OCI-LY3 (cell line): Measurements from ENCODE around the gene ACYP1.

ENCODE experiments used
- H2AFZ ChIP-seq: fragments of 200-600, 300-600 bp; shearing (Covaris generic); 2 replicates; pipeline ENCODE4 v1.6.0; 2014; ENCODE audit warnings: antibody characterized with exemption, low read depth, low read length
- H3K27ac ChIP-seq: fragments of 200-600, 300-600 bp; sonication (generic); 2 replicates; pipeline ENCODE4 v1.5.1; 2014; ENCODE audit warnings: mild to moderate bottlenecking, low read length, moderate library complexity, mixed read lengths
- H3K27me3 ChIP-seq: fragments of 200-600, 300-600 bp; sonication (generic); 2 replicates; pipeline ENCODE4 v1.6.1; 2014; ENCODE audit warnings: low read depth, low read length, mixed read lengths
- H3K36me3 ChIP-seq: fragments of 200-600, 300-600 bp; sonication (generic); replicated peaks from 2 replicates; pipeline ENCODE3; 2014; ENCODE audit warnings: low read depth, low read length, mixed read lengths
- H3K4me1 ChIP-seq: fragments of 300-600, 200-600 bp; sonication (generic); 2 replicates; pipeline ENCODE4 v1.6.1; 2014; ENCODE audit warnings: low read length, mixed read lengths
- H3K4me2 ChIP-seq: fragments of 200-600, 300-600 bp; sonication (generic); 2 replicates; pipeline ENCODE4 v1.6.1; 2014; ENCODE audit warnings: low read length, mixed read lengths
- H3K4me3 ChIP-seq: fragments of 300-600, 200-600 bp; sonication (generic); 2 replicates; pipeline ENCODE4 v1.5.1; 2014; ENCODE audit warnings: antibody characterized with exemption, mild to moderate bottlenecking, low read length, moderate library complexity
- H3K79me2 ChIP-seq: fragments of 300-600, 200-600 bp; shearing (Covaris generic); 2 replicates; pipeline ENCODE4 v1.6.1; 2014; ENCODE audit warnings: mild to moderate bottlenecking, low read length, mixed read lengths
- H3K9ac ChIP-seq: fragments of 300-600, 200-600 bp; shearing (Covaris generic); 2 replicates; pipeline ENCODE4 v1.6.0; 2014; ENCODE audit warnings: mild to moderate bottlenecking, low read length, moderate library complexity
- H3K9me3 ChIP-seq: fragments of 200-600, 300-600 bp; shearing (Covaris generic); 2 replicates; pipeline ENCODE4 v1.6.1; 2014; ENCODE audit warnings: low read length, mixed read lengths; ENCODE audit not compliant: insufficient read depth
- H4K20me1 ChIP-seq: fragments of 200-600, 300-600 bp; sonication (generic); 2 replicates; pipeline ENCODE4 v1.6.1; 2016; ENCODE audit warnings: low read length, mixed read lengths; ENCODE audit not compliant: insufficient read depth
- EZH2phosphoT487 ChIP-seq: fragments of 200-600 bp; shearing (Covaris generic); IDR thresholded peaks from 2 replicates; pipeline ENCODE4 v1.6.1; 2018; ENCODE audit warnings: antibody characterized with exemption, mixed run types, low read depth
- TF ChIP-seq, protein P1 (sequence below): fragments of 200-600, 300-600 bp; sonication (generic); IDR thresholded peaks from 2 replicates; pipeline ENCODE4 v1.5.1; 2014; ENCODE audit warnings: antibody characterized with exemption, low read length, low read depth

Gene ACYP1

DNA sequence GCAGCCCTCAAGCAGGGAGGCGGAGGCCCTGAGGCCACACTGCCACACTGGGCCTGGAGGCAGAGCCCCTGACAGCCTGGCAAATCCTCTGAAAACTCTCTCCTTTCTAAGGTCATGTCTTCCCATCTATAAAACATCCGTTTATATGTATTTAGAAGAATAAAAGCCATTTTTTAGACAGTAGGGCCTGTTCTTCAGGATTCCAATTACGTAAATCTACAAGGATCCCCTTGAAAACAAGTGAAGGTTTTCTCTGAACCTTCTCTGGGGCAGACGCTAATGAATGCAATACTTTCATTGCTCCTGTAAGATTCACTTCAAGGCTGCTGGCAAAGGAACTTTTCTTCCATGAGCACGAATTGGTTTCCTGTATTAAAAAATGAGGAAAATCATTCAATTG is 48.3 kb downstream of the ACYP1 start:
- no peaks in the 10 kb centered on the region for H3K27me3 ChIP-seq
- no peak overlapping the region for H3K9ac ChIP-seq
- H3K4me1 ChIP-seq = no peaks in the 10 kb centered on the region
- no peak overlapping the region for H3K4me3 ChIP-seq
- no peaks in the 10 kb centered on the region for H3K9me3 ChIP-seq
- no peaks in the 10 kb centered on the region for H4K20me1 ChIP-seq
- no peak overlapping the region for H3K4me2 ChIP-seq
- no peaks in the 10 kb centered on the region for H3K79me2 ChIP-seq
- H2AFZ ChIP-seq = no peak overlapping the region
- no peak overlapping the region for H3K27ac ChIP-seq
- TF ChIP-seq EZH2phosphoT487 = no peak
- peaks cover 57% of the 10 kb centered on the region for H3K36me3 ChIP-seq

DNA sequence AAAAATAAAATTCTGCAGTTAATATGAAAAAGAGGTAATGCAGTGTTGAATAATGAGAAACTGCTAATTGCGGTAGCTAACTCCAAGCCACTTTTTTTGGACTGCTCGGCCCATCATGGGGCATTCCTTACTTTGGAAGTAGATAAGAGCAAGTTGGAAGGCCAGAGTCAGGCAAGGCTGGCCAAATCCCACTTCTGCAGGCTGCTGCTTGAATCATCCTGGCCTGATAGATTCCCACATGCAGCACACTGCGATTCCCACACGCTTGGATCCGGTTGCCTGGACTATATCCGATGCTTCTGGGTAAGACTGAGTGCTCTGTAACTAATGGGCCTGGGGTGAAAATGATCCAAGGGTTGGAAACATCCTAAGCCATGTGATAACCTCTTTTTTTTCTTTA is 50.5 kb downstream of the ACYP1 start:
- Histone ChIP-seq H4K20me1 (no peaks in the 10 kb centered on the region), H3K36me3 (peaks cover 61% of the 10 kb centered on the region), H3K4me3 (no peak overlapping the region), H3K9me3 (no peaks in the 10 kb centered on the region), H3K79me2 (no peaks in the 10 kb centered on the region), H3K27ac (no peak overlapping the region), H3K27me3 (no peaks in the 10 kb centered on the region), H2AFZ (no peak overlapping the region), H3K9ac (no peak overlapping the region), H3K4me2 (no peak overlapping the region), H3K4me1 (no peaks in the 10 kb centered on the region)
- TF ChIP-seq, protein P1, sequence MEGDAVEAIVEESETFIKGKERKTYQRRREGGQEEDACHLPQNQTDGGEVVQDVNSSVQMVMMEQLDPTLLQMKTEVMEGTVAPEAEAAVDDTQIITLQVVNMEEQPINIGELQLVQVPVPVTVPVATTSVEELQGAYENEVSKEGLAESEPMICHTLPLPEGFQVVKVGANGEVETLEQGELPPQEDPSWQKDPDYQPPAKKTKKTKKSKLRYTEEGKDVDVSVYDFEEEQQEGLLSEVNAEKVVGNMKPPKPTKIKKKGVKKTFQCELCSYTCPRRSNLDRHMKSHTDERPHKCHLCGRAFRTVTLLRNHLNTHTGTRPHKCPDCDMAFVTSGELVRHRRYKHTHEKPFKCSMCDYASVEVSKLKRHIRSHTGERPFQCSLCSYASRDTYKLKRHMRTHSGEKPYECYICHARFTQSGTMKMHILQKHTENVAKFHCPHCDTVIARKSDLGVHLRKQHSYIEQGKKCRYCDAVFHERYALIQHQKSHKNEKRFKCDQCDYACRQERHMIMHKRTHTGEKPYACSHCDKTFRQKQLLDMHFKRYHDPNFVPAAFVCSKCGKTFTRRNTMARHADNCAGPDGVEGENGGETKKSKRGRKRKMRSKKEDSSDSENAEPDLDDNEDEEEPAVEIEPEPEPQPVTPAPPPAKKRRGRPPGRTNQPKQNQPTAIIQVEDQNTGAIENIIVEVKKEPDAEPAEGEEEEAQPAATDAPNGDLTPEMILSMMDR = no peak
- no peak for TF ChIP-seq EZH2phosphoT487

DNA sequence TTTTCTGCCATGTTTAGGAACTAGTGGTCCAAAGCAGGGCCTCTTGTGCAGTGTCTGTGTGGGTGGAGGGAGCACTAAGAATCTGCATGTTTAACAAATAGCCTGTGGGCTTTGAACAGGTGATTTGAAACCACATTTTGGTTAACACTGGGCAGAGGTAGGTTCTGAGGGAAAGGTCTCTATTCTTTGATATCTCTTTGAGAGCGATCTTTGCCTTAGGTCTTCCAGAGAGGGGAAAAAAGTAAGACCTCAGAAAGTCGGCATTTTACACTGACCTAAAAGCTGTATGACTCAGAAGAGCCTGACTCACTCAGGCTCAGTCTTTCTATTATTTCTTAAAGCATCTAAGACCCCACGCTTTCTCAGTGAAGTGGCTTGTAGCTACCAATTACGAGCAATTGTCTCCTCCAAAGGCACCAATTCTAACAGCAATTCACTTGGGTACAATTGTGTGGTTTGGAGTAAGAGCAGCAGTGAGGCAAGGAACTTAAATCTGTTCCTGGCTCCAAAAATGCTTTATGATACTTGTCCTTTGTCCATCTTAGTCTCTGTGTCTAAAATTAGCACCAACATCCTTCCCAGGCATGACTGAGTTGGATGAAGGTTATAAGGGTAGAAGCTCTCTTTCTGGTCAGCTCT is 52.3 kb downstream of the ACYP1 start:
- TF ChIP-seq EZH2phosphoT487 = no peak
- TF ChIP-seq, protein P1 = no peak
- no peak overlapping the region for H3K27ac ChIP-seq
- no peaks in the 10 kb centered on the region for H3K79me2 ChIP-seq

DNA sequence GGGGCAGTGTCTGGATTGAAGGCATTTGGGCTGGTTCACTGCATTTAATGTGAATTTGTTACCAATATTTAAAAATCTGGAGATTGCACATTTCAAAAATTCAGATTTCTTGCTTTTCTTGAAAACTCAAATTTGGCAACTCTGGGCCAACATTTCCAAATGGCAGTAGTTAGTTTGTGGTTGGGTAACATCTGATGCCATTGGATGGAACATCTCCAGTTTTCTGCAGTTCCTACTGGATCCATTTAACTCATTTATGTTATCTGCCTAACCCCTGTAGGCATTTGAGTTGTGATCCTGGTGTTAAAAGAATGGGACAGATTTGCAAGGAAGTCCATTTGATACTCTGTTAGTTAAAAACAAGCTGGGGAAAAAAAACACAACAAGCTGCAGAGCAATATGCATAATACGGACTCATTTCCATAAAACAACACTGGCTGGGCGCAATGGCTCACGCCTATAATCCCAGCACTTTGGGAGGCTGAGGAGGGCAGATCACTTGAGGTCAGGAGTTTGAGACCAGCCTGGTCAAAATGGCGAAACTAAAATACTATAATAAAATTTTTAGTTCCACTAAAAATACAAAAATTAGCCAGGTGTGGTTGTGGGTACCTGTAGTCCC is 53.2 kb downstream of the ACYP1 start:
- no peak for TF ChIP-seq EZH2phosphoT487
- TF ChIP-seq, protein P1 = no peak
- Histone ChIP-seq H3K79me2 (no peaks in the 10 kb centered on the region), H4K20me1 (no peaks in the 10 kb centered on the region), H2AFZ (no peak overlapping the region), H3K36me3 (peaks cover 63% of the 10 kb centered on the region), H3K4me2 (no peak overlapping the region), H3K9ac (no peak overlapping the region), H3K27me3 (no peaks in the 10 kb centered on the region), H3K4me3 (no peak overlapping the region), H3K4me1 (no peaks in the 10 kb centered on the region), H3K27ac (no peak overlapping the region), H3K9me3 (no peaks in the 10 kb centered on the region)

More for the DNA sequence above, 52.3 kb downstream of the ACYP1 start:
- Histone ChIP-seq H3K4me1 (no peaks in the 10 kb centered on the region), H3K9ac (no peak overlapping the region), H4K20me1 (no peaks in the 10 kb centered on the region), H3K36me3 (peaks cover 70% of the 10 kb centered on the region), H2AFZ (no peak overlapping the region), H3K4me2 (no peak overlapping the region), H3K4me3 (no peak overlapping the region), H3K27me3 (no peaks in the 10 kb centered on the region), H3K9me3 (no peaks in the 10 kb centered on the region)
